G401 (cell line): ENCODE results near the gene BICC1. TPM values are rescaled to one million over a fixed set of nuclear protein-coding genes. Genes with fewer than 3 reads are reported as not detected.

Experiments
- DNase-seq: peaks from one replicate; pipeline ENCODE4 v3.0.0-alpha.2; 2015; ENCODE audit warnings: low spot score
- in situ Hi-C: cut with HindIII; loops from 2 replicates; pipeline ENCODE4 v1.10.0; 2016; ENCODE audit warnings: low sequenced_read_pairs, mixed read lengths
- total RNA-seq: library from RNA; depleted of rRNA; stranded (reverse); fragments of >200 nt; shearing (Covaris generic); gene quantifications from 2 replicates; pipeline ENCODE4 v1.2.3, GENCODE V29; 2014; rRNA removed

Gene BICC1
- total RNA-seq: 0.25 TPM in 1 of 2 replicates, not detected in the other

GRCh38 chr10:58512491-58513187 is at the start of gene BICC1:
Gene BICC1 (plus strand): TSS chr10:58512872. CDS start chr10:58513144, 272 bp downstream.
- DNase-seq: no peak

GRCh38 chr10:58464956-58465355 is 47.7 kb upstream of the BICC1 start:
- in situ Hi-C loops: no loop called here
- no peak for DNase-seq

More at GRCh38 chr10:58512491-58513187, at the start of gene BICC1:
- in situ Hi-C loops: no loop called here

- DNase-seq: no peak
- in situ Hi-C loops: no loop called here
These were observed 47.0 kb upstream of the BICC1 start for GRCh38 chr10:58465629-58466028.

- no peak for DNase-seq
- in situ Hi-C loops: no loop called here
These were observed 44.6 kb upstream of the BICC1 start for GRCh38 chr10:58467931-58468635.

- DNase-seq: no peak
- in situ Hi-C loops: no loop called here
These were observed 38.7 kb upstream of the BICC1 start for GRCh38 chr10:58473976-58474375.

- DNase-seq: no peak
- in situ Hi-C loops: no loop called here
These were observed 37.1 kb upstream of the BICC1 start for GRCh38 chr10:58475322-58476277.

GRCh38 chr10:58477122-58477521 is 35.5 kb upstream of the BICC1 start:
- no peak for DNase-seq
- in situ Hi-C loops: no loop called here

GRCh38 chr10:58477902-58478301 is 34.8 kb upstream of the BICC1 start:
- no peak for DNase-seq
- in situ Hi-C loops: no loop called here

GRCh38 chr10:58479045-58479444 is 33.6 kb upstream of the BICC1 start:
- DNase-seq: no peak
- in situ Hi-C loops: no loop called here

GRCh38 chr10:58480321-58480720 is 32.4 kb upstream of the BICC1 start:
- DNase-seq: no peak
- in situ Hi-C loops: no loop called here

- in situ Hi-C loops: no loop called here
- DNase-seq: no peak
These were observed 31.0 kb upstream of the BICC1 start for GRCh38 chr10:58481569-58482109.

- no peak for DNase-seq
- in situ Hi-C loops: no loop called here
These were observed 25.9 kb upstream of the BICC1 start for GRCh38 chr10:58486821-58487220.

- in situ Hi-C loops: no loop called here
- no peak for DNase-seq
These were observed 23.8 kb upstream of the BICC1 start for GRCh38 chr10:58488921-58489320.

GRCh38 chr10:58502956-58503355 is 9.7 kb upstream of the BICC1 start:
- in situ Hi-C loops: no loop called here

GRCh38 chr10:58508316-58508715 is 4.4 kb upstream of the BICC1 start:
- in situ Hi-C loops: no loop called here
- no peak for DNase-seq

More at GRCh38 chr10:58502956-58503355, 9.7 kb upstream of the BICC1 start:
- no peak for DNase-seq

- in situ Hi-C loops: no loop called here
- DNase-seq: no peak
These were observed 744 bp upstream of the BICC1 start for GRCh38 chr10:58511765-58512490.

- no peak for DNase-seq
- in situ Hi-C loops: no loop called here
These were observed 777 bp downstream of the BICC1 start for GRCh38 chr10:58513188-58514110.
